CD14-positive monocyte (primary cell): ENCODE measurements around the gene FAM13A. TPM values are rescaled to one million over a fixed set of nuclear protein-coding genes. Genes with fewer than 3 reads are reported as not detected.

Experiments
- DNase-seq, 3 donors: peaks; one replicate each; pipeline ENCODE4 v3.0.0-alpha.2; 2011 to 2022
- H2AFZ ChIP-seq: 2 replicates; pipeline ENCODE4 v1.6.0; 2012; ENCODE audit warnings: mild to moderate bottlenecking, low read depth, low read length, inconsistent platforms; ENCODE audit not compliant: insufficient read depth, poor library complexity, severe bottlenecking
- H3K27ac ChIP-seq, 2 donors: 1 replicate in 1 of 2; 2 replicates in 1 of 2; pipeline ENCODE4 v1.5.1; 2012 to 2013; ENCODE audit warnings: low read length in 2 of 2, control low read depth in 1 of 2, inconsistent platforms in 1 of 2, low read depth in 1 of 2, mild to moderate bottlenecking in 1 of 2
- H3K27me3 ChIP-seq, 2 donors: one replicate each; pipeline versions ENCODE4 v1.6.0 to v1.6.1; 2011 to 2013; ENCODE audit warnings: low read length in 2 of 2; ENCODE audit not compliant: control insufficient read depth in 2 of 2, insufficient read depth in 2 of 2
- H3K36me3 ChIP-seq, 2 donors: replicated peaks in 1 of 2; 1 replicate in 1 of 2; 2 replicates in 1 of 2; pipeline versions ENCODE4 v1.5.1 to v1.6.1; 2012 to 2013; ENCODE audit warnings: low read length in 2 of 2, control low read depth in 1 of 2, inconsistent platforms in 1 of 2, mild to moderate bottlenecking in 1 of 2; ENCODE audit not compliant: insufficient read depth in 2 of 2, control insufficient read depth in 1 of 2
- H3K4me1 ChIP-seq, 2 donors: 1 replicate in 1 of 2; 2 replicates in 1 of 2; pipeline versions ENCODE4 v1.5.1 to v1.6.1; 2012 to 2013; ENCODE audit warnings: low read length in 2 of 2, control low read depth in 1 of 2, inconsistent platforms in 1 of 2, mild to moderate bottlenecking in 1 of 2, moderate library complexity in 1 of 2; ENCODE audit not compliant: insufficient read depth in 2 of 2, control insufficient read depth in 1 of 2
- H3K4me2 ChIP-seq: replicated peaks from 2 replicates; pipeline ENCODE3; 2012; ENCODE audit warnings: low read length, moderate library complexity, mild to moderate bottlenecking; ENCODE audit not compliant: poor library complexity, severe bottlenecking; ENCODE audit errors: extremely low read depth
- H3K4me3 ChIP-seq, 3 experiments: fragments of 200-600 bp in 1 of 3; sonication (generic) in 1 of 3; replicated peaks in 1 of 3; 1 replicate in 2 of 3; 2 replicates in 1 of 3; pipeline ENCODE4 v1.5.1; 2011 to 2013; ENCODE audit warnings: low read length in 3 of 3, mild to moderate bottlenecking in 3 of 3, control low read depth in 2 of 3, low read depth in 2 of 3, inconsistent platforms in 1 of 3, moderate library complexity in 1 of 3
- H3K79me2 ChIP-seq: 2 replicates; pipeline ENCODE4 v1.6.0; 2012; ENCODE audit warnings: mild to moderate bottlenecking, control low read depth, inconsistent platforms, low read length, moderate library complexity; ENCODE audit not compliant: insufficient read depth
- H3K9ac ChIP-seq: 2 replicates; pipeline ENCODE4 v1.6.0; 2017; ENCODE audit warnings: low read length, mild to moderate bottlenecking; ENCODE audit not compliant: insufficient read depth, poor library complexity, severe bottlenecking
- H3K9me3 ChIP-seq, 2 donors: replicated peaks in 1 of 2; 1 replicate in 1 of 2; 2 replicates in 1 of 2; pipeline versions ENCODE4 v1.5.1 to v1.6.1; 2012 to 2013; ENCODE audit warnings: low read length in 2 of 2, control low read depth in 1 of 2; ENCODE audit not compliant: control insufficient read depth in 1 of 2, insufficient read depth in 1 of 2
- H4K20me1 ChIP-seq: 2 replicates; pipeline ENCODE4 v1.6.0; 2012; ENCODE audit warnings: mild to moderate bottlenecking, low read length, control low read depth, moderate library complexity; ENCODE audit not compliant: insufficient read depth
- H3K27ac Mint-ChIP-seq, 7 donors: one replicate each; pipeline ENCODE4 v1.8.0; 2020; ENCODE audit warnings: mild to moderate bottlenecking in 7 of 7, mixed read lengths in 7 of 7, moderate library complexity in 6 of 7, inconsistent platforms in 2 of 7
- H3K27me3 Mint-ChIP-seq, 3 donors: one replicate each; pipeline ENCODE4 v1.8.0; 2021 to 2022; ENCODE audit warnings: low read depth in 3 of 3, mild to moderate bottlenecking in 3 of 3, mixed read lengths in 3 of 3, moderate library complexity in 3 of 3, inconsistent platforms in 1 of 3
- H3K36me3 Mint-ChIP-seq, 2 donors: one replicate each; pipeline ENCODE4 v1.8.0; 2020; ENCODE audit warnings: mixed read lengths in 2 of 2, inconsistent platforms in 1 of 2, mild to moderate bottlenecking in 1 of 2
- H3K4me1 Mint-ChIP-seq: one replicate; pipeline ENCODE4 v1.8.0; 2020; ENCODE audit warnings: mild to moderate bottlenecking, mixed read lengths
- H3K4me3 Mint-ChIP-seq, 2 donors: one replicate each; pipeline ENCODE4 v1.8.0; 2020; ENCODE audit warnings: mild to moderate bottlenecking in 2 of 2, mixed read lengths in 2 of 2, moderate library complexity in 1 of 2
- H3K9me3 Mint-ChIP-seq, 7 donors: one replicate each; pipeline ENCODE4 v1.8.0; 2020 to 2022; ENCODE audit warnings: mixed read lengths in 7 of 7, mild to moderate bottlenecking in 6 of 7, moderate library complexity in 6 of 7, inconsistent platforms in 2 of 7
- CTCF ChIP-seq: fragments of 200-600 bp; IDR thresholded peaks from one replicate; pipeline ENCODE4 v1.8.0; 2022; ENCODE audit warnings: antibody characterized with exemption, mild to moderate bottlenecking
- WGBS: methylation state at CpG from one replicate; pipeline ENCODE4 v1.1.5; 2013; ENCODE audit warnings: missing lambda C conversion rate; ENCODE audit not compliant: insufficient coverage; 5-methylcytosine and 5-hydroxymethylcytosine counted together
- intact Hi-C, 2 donors: fragments of 100-400 bp; cut with micrococcal nuclease; formaldehyde crosslinking; loops; one replicate each; pipeline versions ENCODE4 v1.15.0 to v1.15.1; 2023
- polyA plus RNA-seq, 3 donors: library from polyadenylated mRNA; depleted of rRNA in 1 of 3; unstranded in 2 of 3; stranded (reverse) in 1 of 3; fragments of 300-500 nt in 2 of 3; fragments of >200 nt in 1 of 3; fragmentation: Illumina TruSeq in 2 of 3; gene quantifications; 1 replicate in 2 of 3; 2 replicates in 1 of 3; pipeline ENCODE4 v1.2.3, GENCODE V29; 2012 to 2021

The FAM13A gene
- polyA plus RNA-seq, 3 donors = 5.3 to 20.0 (median 6.5) TPM

GRCh38 chr4:88957570-88957969, 99.4 kb downstream of the FAM13A start:
- Mint-ChIP-seq H3K4me1 (peaks cover 89% of the 10 kb centered on the region), H3K9me3 (peaks cover 0 to 4% (median 3%) of the 10 kb centered on the region in 7 donors), H3K27me3 (no peaks in the 10 kb centered on the region), H3K36me3 (peaks cover 6 to 8% of the 10 kb centered on the region in 2 donors), H3K4me3 (peak overlapping the region in 1 of 2 donors; percentile 9), H3K27ac (peak overlapping the region; percentile 54 to 92 (median 74))
- Histone ChIP-seq H3K27ac (peak overlapping the region in 1 of 2 donors; percentile 82), H3K4me2 (peak overlapping the region; percentile 46), H3K9me3 (no peaks in the 10 kb centered on the region), H3K79me2 (no peaks in the 10 kb centered on the region), H2AFZ (no peak overlapping the region), H3K36me3 (no peaks in the 10 kb centered on the region), H3K4me1 (peaks cover 88 to 97% of the 10 kb centered on the region in 2 donors), H3K4me3 (peak overlapping the region in 1 of 3 experiments; percentile 54), H3K9ac (no peak overlapping the region), H4K20me1 (no peaks in the 10 kb centered on the region), H3K27me3 (no peaks in the 10 kb centered on the region)
- intact Hi-C loops = loop anchor here in 1 of 2 donors (10.0 kb wide), 1 partner anchor 133 kb away; no protein-coding TSS in a partner anchor
- WGBS = 0% methylated on average over 2 of the region's 2 CpGs
- TF ChIP-seq CTCF = no peak
- peak; percentile 57 to 75 (median 72) for DNase-seq

- WGBS = 67% methylated on average over 1 of the region's 3 CpGs
- Histone ChIP-seq H3K9ac (no peak overlapping the region), H3K4me2 (no peak overlapping the region), H3K9me3 (no peaks in the 10 kb centered on the region), H3K4me3 (no peak overlapping the region), H4K20me1 (no peaks in the 10 kb centered on the region), H3K4me1 (peaks cover 81 to 92% of the 10 kb centered on the region in 2 donors), H2AFZ (no peak overlapping the region), H3K79me2 (no peaks in the 10 kb centered on the region), H3K27ac (peak overlapping the region in 1 of 2 donors; percentile 82), H3K36me3 (no peaks in the 10 kb centered on the region), H3K27me3 (no peaks in the 10 kb centered on the region)
- Mint-ChIP-seq H3K36me3 (peaks cover 6 to 8% of the 10 kb centered on the region in 2 donors), H3K27ac (peak overlapping the region in 3 of 7 donors; percentile 15 to 78 (median 52)), H3K4me1 (peaks cover 86% of the 10 kb centered on the region), H3K27me3 (no peaks in the 10 kb centered on the region), H3K4me3 (peak overlapping the region in 1 of 2 donors; percentile 17), H3K9me3 (peaks cover 0 to 4% (median 3%) of the 10 kb centered on the region in 7 donors)
- TF ChIP-seq CTCF = no peak
- intact Hi-C loops = loop anchor here in 1 of 2 donors (10.0 kb wide), 1 partner anchor 131 kb away; no protein-coding TSS in a partner anchor
- peak in 2 of 3 donors; percentile 25 to 29 for DNase-seq
Measured at GRCh38 chr4:88955580-88956380, 101.2 kb downstream of the FAM13A start.
